ENCODE data around the gene SHROOM3. TPM values are rescaled to one million over a fixed set of nuclear protein-coding genes. Genes with fewer than 3 reads are reported as not detected.

SHROOM3 gene
- total and polyA plus RNA-seq, 4 donors: 4.7 to 25.8 (median 8.7) TPM

DNA sequence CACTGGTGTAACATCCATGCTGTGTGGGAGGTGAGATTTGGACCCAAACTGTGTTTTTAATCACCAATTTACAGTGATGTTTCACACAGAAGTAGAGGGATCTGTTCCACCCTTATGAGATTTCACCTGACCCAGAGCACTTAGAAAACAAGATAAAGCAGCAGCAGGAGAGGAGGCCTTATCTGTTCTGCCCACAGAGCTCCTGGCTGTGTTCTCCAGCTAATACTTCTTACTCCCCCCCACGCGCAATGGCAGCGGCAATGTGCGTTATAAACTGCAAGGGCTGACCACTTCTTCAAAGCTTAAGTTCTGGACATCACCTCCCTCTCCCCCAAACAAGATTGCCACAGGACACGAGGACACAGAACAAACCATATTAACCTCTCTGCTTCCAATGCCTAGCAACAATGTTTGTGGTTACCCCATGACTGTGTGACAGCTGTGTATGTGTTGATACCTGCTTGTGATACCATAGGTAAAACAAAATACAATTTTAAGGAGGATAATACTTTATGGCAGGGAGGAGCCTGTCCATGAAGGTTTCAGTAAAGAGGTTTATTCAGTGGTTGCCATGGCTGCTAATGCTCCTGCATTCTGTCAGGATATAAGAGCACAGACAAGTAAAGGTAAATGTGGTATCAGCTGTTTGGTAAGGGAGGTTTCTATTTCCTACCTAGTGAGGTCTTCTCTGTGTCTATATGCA lies 252.9 kb downstream of the SHROOM3 start:
- no peak for TF ChIP-seq JUND (IDR thresholded peaks at IDR 0.05)
- TF ChIP-seq EGR1 (IDR thresholded peaks at IDR 0.05; ENCODE audit: low read depth in 2 of 2): no peak
- no peak for TF ChIP-seq CTCF (IDR thresholded peaks at IDR 0.05; ENCODE audit: low read depth, low read length, missing input control)
- TF ChIP-seq FOXA1 (IDR thresholded peaks at IDR 0.05): no peak
- TF ChIP-seq REST (IDR thresholded peaks at IDR 0.05): no peak
- TF ChIP-seq HNF4A (conservative IDR thresholded peaks at IDR 0.05): no peak
- TF ChIP-seq RAD21 (IDR thresholded peaks at IDR 0.05): no peak
- TF ChIP-seq MAX (IDR thresholded peaks at IDR 0.05): no peak
- no peak overlapping the region for H3K27ac ChIP-seq (ENCODE audit: low read depth in 1 of 2, low read length in 2 of 2)
- peak overlapping the region in 1 of 2 donors; percentile 43 for H3K9ac ChIP-seq (ENCODE audit: low read depth in 1 of 2, low read length in 2 of 2)
- 72% methylated on average over 5 of the region's 5 CpGs for WGBS
- no peak for DNase-seq (ENCODE audit: low spot score)
- no peak overlapping the region for H3K4me3 ChIP-seq (ENCODE audit: low read depth in 1 of 3, low read length in 3 of 3)
- H3K36me3 ChIP-seq (ENCODE audit: control insufficient read depth in 4 of 4, insufficient read depth in 3 of 4, low read depth in 1 of 4, low read length in 3 of 4): no peaks in the 10 kb centered on the region
- H3K4me1 ChIP-seq (ENCODE audit: control insufficient read depth in 4 of 4, insufficient read depth in 4 of 4, low read length in 3 of 4): peaks cover 3 to 32% (median 27%) of the 10 kb centered on the region in 4 donors
- H3K27me3 ChIP-seq (ENCODE audit: control insufficient read depth in 4 of 4, insufficient read depth in 4 of 4, low read length in 3 of 4): no peaks in the 10 kb centered on the region
- H3K9me3 ChIP-seq (ENCODE audit: control insufficient read depth in 4 of 4, low read length in 3 of 4): no peaks in the 10 kb centered on the region

DNA sequence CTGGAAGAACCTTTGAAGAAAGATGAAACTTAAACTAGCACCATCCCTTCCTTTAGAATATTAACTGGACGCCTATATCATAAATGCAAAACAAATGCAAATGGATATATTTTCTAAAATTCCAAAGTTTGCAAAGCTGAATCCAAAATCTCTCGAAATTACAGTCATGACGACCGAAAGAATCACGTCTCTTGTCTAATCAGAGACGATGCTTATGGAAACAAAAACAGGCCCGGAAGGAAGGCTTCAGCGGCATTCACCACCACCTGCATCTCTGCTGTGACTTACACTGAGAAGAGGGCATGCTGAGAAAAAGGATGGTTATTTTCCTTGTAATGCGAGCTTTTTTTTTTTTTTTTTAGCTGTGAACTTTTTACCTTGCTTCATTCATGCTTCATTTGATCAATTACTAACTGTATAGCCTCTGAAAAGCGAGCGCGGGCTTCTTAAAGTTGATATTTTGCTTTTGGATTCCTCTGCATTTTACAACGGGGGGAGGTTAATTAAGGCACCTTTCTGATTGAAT lies 253.7 kb downstream of the SHROOM3 start:
- H3K4me1 ChIP-seq (ENCODE audit: control insufficient read depth in 4 of 4, insufficient read depth in 4 of 4, low read length in 3 of 4): peaks cover 3 to 35% (median 28%) of the 10 kb centered on the region in 4 donors

More for the DNA sequence above, 253.7 kb downstream of the SHROOM3 start:
- no peak for DNase-seq (ENCODE audit: low spot score)
- Histone ChIP-seq H3K9me3 (ENCODE audit: control insufficient read depth in 4 of 4, low read length in 3 of 4) (no peaks in the 10 kb centered on the region), H3K27me3 (ENCODE audit: control insufficient read depth in 4 of 4, insufficient read depth in 4 of 4, low read length in 3 of 4) (no peaks in the 10 kb centered on the region), H3K4me3 (ENCODE audit: low read depth in 1 of 3, low read length in 3 of 3) (peak overlapping the region; percentile 5 to 89 (median 58)), H3K36me3 (ENCODE audit: control insufficient read depth in 4 of 4, insufficient read depth in 3 of 4, low read depth in 1 of 4, low read length in 3 of 4) (no peaks in the 10 kb centered on the region), H3K9ac (ENCODE audit: low read depth in 1 of 2, low read length in 2 of 2) (peak overlapping the region; percentile 19 to 43), H3K27ac (ENCODE audit: low read depth in 1 of 2, low read length in 2 of 2) (peak overlapping the region; percentile 56 to 76)
- 20% methylated on average over 13 of the region's 13 CpGs for WGBS
- TF ChIP-seq TAF1 (conservative IDR thresholded peaks at IDR 0.05) (no peak), FOXA1 (IDR thresholded peaks at IDR 0.05) (no peak), EGR1 (IDR thresholded peaks at IDR 0.05; ENCODE audit: low read depth in 2 of 2) (no peak), YY1 (IDR thresholded peaks at IDR 0.05) (peak; percentile 21), JUND (IDR thresholded peaks at IDR 0.05) (no peak)

All from liver (tissue), 9 donors.